GM21528 (cell line): Measurements from ENCODE around the gene STX2.
A peak's percentile ranks its signal among the peaks of the same experiment; 100 is the strongest.
"Not testable (repeated sequence)": the region's sequence is repeated elsewhere in the genome, so short reads cannot be mapped to it uniquely, and the experiment has no call there.

Experiments
- ATAC-seq: cut with Tn5 transposase; IDR thresholded peaks from one replicate; pipeline ENCODE4 v1.9.1; 2021; ENCODE audit warnings: mild to moderate bottlenecking, moderate library complexity; ENCODE audit not compliant: unreplicated experiment, low FRiP score

The STX2 gene

DNA sequence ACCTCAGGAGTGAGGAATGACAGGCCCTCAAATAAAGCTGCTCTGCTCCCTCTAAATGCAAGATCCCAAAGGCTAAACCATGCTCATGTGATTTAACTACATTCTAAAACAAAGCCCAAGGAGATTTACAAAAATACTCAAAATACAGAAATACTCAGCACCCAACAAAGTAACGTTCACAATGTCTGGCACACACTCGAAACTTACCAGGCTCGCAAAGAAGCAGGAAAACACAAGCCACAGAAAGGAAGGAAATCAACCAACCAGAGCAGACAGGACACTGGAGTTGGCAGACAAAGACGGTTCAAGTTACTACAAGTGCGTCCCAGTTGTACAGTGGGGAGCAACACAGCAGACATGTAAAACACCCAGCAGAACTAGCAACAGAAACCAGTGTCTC lies 33.4 kb downstream of the STX2 start:
- no peak for ATAC-seq

DNA sequence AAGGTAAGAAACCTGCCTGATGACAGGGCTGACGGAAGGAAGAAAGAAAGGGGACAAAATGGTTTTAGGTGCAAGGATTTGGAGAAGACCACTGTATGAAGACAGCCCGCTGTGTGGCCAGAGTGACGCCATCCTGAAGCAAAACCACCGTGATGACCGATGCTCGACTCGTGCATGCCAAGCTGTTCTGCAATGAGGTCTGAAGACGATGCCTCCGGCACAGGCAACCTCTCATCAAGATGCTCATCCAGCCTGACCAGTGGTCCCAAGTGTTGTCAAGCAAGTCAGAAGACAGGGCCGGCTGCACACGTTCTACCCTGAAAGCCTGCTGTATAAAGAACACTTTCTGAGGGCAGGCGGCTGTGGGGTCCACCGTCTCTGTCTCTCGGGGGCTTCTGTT lies 34.8 kb downstream of the STX2 start:
- ATAC-seq: no peak

DNA sequence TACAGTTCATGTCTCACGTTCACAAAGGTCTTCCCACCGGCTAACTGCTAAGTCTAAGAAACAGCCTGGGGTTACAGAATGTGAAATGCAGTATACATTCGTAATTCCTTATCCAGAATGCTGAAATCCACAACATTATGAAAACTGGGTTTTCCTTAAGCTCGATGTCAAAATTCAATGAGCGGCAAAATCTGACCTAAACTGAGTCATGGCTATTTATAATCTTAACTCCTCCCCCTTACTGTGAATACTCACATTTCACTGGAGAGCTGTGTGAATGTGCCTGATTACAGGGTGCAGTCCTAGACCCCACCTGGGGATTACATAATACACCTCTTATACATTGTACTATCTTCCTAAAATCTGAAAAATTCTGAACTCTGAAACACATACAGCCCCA lies 35.3 kb downstream of the STX2 start:
- ATAC-seq: no peak

DNA sequence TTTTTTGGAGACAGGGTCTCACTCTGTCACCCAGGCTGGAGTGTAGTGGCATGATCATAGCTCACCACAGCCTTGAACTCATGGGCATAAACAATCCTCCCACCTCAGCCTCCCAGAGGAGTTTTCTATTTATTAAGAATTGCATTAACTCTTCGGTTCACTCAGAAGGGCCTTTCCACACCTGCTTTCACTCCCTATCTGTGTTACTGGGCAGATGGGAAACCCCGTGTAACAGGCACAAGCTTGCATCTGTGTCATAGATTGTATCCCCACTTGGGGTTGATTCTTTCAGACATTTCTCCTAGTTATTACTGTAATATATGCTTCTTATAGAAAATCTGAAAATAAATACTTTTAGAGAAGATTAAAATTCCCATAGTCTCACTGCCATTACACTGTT lies 38.7 kb downstream of the STX2 start:
- ATAC-seq: no peak

DNA sequence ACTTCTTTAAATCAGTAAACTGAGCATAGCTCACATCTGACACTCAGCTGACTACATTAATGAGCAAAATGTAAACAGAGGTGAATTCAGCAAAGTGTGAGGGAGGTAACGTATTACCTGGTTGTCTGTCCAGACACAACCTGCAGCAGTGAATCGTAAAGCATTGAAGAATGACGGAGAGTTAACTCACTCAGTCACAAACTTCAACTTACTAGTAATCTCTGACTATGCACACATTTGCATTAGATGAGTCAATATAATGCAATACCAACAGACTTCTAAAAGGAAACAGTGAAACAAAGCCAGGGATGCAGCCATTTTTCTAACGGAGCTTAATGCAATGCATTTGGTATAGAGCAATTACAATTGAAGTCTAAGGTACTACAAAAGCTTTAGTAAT lies 40.0 kb downstream of the STX2 start:
- ATAC-seq: no peak

DNA sequence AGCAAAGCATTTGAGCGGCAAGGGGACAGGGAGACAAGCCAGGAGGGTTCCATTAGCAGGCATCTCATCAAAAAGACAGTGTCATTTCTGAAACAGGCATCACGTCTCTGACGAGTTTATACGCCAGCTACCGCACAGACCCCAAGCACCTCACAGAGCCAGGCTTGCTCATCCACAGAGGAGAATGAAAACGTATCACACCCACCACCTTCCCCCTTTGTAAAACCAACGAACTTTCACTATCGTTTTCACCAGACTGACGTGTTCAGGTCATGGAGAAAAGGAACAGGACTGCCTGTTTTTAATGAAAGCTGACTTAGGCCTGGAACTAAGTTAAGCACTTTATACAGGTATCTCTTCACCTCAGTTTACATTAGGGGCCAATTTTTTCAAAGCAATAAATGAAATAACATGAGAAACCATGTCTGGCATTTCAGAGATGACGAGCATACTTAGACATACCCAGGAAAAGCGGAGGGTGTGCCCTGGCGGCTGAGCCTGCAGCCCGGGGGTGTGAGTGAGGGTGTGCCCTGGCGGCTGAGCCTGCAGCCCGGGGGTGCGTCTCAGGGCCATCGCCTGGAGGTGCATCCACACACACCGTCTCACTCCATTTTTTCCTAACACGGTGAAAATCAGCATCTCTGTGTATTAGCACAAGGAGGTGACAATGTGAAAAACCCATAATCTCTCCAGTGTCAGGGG lies 41.9 kb downstream of the STX2 start:
- peak; percentile 80 for ATAC-seq

DNA sequence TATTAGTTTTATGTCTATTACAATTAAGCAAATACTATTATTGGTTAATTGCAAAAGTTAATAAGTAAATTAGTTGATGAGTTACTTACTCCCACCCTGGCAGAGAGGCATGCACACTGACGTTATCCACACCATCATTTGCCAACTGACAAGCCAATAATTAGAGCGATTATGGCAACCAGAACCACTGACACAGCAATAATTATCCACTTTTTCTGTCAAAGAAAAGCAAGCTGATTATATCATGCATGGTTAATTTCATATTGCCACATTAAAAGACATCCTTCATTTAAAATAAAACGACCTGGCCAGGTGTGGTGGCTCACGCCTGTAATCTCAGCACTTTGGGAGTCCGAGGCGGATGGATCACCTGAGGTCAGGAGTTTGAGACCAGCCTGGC lies 43.1 kb downstream of the STX2 start:
- no peak for ATAC-seq

DNA sequence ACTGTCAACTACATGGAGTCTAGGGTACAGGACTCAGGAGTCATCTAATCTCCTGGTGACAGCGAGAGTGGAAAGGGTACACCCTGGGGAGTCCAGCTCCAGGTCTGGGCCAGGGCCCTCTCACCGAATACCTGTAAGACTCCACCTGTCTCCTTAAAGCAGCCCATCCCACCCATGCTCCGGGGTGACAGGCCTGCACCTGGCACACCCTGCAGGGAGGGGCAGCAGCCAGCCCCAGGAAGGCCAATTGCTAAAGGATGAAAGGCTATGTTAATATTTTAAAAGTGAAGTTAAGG lies 45.5 kb downstream of the STX2 start:
- no peak for ATAC-seq

DNA sequence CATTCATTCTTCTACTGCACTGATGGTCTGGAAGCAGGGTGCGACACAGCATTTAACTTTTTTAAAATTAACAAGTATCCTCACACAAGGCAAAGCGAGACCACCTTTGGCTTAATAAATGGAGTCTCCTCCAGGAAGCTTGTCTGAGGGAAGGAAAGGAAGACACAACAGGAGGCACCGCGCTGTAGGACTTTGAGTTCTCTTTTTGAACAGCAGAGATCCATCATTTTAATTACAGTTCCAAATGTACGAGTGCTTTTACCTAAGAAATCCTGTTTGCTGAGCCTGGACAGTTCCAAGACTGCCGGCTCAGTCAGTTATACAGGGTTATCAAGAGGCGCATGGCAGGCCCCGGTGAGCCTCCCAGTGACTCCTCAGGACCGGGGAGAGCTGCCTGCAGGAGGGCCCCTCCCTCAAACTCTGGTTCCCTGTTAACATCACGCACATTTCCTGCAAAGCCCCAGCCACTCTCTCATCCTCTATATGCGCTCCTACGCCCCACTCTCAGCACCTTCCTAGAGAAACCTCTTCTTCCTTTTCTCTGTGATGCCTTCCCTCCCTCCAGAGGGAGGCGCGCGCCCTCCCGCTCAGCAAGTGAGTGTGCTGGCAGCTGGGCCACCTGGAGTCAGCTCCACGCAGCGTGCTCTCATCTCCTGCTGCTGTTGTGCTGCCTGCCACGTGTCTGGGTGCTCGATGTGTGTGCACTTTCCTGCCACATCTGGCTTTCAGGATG lies 46.1 kb downstream of the STX2 start:
- ATAC-seq: no peak

DNA sequence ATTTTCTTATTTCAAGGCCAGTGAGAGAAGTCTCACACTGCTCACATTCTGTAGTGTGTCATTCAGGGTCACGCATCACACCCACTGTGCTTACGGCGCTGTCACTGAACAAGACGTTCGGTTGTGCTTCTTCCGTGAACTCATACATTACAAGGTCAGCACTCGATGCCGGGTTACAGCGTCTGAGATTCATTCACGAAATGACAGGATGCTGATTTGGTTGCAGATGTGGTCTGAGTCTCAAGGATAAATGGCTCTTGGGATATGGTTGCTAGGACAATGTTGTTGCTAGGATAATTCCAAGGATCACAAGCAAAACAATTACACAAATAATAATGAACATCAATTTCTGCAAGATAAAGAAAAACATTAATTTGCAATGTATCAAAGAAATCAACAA lies 47.4 kb downstream of the STX2 start:
- ATAC-seq: no peak

DNA sequence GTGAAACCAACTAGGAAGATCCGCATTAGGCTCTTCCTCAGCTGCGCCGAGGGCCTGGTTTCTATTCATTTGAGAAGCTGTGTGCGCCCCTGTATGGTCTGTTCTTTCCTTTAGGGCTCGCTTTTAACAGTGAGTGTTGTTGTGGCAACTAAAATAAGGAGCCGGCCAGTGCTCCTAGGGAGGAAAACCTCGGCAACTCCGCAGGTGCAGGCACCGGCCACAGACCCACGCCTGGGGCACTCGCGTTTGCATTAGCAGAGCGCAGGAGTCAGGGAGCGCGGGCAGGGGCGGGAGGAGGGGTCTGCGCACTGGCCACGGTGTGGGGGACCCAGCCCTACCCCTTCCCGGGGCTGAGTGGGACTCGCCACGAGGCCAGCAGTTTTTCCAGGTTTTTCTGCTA lies 50.5 kb downstream of the STX2 start:
- ATAC-seq: no peak

DNA sequence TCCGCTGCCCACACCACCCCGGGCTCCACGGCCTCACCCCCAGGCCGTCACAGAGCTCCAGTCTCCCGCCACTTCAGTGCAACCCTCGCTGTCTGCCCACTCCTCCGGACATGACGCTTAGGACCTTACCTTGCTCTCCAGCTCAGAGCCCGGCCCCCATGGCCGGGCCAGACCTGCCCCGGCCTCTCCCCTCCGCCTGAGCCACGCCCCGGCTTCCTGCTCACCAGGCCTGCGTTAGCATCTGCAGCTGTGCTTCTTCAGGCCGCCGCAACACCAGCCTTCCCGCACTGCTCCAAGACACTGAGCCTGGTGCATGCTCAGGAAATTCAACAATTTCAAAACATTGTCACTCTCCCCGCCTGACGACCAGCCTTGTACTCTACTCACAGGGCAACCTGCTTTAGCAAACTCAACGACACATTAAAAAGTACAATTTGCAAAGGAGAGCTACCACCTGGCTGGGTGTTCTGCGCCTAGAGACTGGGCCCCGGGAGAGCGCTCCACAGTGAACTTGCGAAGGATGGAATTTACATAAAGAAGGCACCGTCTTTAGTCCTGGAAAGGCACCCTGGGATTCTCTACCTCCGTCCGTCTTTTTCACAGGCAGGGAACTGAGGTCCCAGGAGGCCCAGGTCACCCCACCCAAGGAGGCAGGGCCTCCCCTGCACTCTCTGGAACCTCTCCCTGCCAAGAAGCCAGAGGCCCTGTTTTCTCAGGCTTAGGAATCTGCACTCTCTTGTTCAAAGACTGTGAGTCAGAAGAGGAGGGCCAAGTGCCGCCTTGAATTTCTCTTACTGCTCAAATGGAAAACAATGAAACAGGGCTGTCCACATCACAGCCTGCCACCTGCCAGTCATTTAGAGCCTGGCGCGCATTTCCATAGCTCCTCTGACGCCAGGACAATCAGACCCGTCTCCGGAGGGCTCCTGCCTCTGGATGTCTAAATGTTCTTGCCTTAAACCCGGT lies 51.3 kb downstream of the STX2 start:
- no peak for ATAC-seq

DNA sequence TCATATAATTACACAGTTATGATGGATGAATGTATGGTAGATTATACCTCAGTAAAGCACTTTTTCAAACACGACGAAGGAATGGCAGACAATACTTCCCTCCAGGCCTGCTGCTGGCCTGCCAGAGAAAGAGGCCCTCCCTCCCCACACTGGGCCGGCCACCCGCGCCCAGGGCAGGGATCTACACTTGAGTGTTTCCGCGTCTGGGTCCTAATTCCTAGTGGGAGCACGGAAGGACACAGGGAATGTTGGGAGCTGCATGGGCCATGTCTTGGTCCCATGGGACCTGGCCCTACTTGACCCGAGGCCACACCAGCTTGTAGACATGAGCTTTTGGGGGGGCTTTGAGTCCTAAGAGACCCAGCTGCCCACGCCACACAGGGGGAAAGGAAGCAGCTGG lies 52.0 kb downstream of the STX2 start:
- no peak for ATAC-seq

DNA sequence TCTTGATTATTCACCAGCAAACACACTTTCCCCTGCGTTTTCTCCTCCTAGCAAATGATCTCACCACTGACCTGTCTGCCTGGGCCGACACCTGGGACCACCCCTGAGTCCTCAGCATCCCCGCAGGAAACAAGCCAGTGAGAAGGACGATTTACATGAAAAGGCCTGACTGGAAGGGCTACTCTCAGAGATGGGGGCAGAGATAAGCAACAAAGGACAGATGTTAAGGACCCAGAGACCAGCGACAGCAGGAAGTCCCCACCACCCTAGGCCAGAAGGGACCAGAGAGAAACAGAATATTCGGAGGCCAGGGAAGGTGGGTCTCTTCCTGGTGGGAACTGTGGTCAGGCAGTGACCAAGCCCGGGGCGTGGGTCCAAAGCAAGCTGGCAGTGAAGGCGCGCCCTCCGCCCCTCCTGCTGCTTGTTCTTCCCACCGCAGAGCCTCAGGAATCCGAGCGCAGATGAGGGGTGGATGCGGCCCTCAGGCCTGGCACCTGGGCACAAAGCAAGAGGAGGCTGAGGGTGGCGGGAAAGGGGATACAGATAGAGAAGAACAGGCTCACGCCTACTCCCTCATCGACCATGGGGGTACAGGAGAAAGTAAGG lies 55.8 kb downstream of the STX2 start:
- ATAC-seq: no peak

DNA sequence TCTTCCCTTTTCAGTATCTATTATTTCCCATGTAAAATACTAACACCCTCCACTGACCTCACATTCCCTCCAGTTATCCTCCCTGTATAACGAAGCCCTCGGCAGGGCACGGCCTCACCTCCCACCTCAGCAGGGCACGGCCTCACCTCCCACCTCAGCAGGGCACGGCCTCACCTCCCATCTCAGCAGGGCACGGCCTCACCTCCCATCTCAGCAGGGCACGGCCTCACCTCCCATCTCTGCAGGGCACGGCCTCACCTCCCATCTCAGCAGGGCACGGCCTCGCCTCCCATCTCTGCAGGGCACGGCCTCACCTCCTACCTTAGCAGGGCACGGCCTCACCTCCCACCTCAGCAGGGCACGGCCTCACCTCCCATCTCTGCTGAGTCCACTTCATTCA lies 56.8 kb downstream of the STX2 start:
- not testable (repeated sequence) for ATAC-seq

DNA sequence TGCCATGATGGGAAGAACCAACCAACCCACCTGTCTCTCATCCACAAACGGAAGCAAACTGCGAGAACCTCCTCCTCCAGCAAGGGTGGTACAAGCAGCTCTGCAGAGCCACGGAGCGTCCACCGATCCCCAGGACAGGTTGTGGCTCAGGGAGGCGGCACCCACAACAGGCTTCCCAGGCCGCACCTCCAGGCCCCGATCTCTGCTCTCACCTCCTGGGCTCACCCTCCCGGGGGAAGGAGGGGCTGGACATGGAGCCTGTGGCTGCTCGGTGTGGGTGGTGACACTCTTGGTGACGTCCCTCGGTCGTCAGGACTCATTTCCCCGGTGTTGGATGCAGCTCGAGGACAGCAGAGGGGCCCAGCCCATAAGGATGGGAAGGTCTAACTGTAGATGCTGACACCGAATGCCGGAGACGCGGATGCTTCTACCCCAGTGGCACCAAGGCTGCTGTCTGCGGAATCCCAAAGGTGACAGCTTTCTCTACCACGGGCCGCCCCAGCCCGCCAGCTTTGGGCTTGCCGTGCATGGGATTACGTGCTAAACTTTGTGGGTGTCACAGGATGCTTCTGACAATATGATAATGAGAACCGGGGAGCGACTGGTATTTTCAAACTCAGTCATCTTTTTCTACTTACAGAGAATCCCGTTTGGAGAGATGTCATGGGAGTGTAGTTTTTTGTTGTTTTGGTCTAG lies 58.0 kb downstream of the STX2 start:
- no peak for ATAC-seq

DNA sequence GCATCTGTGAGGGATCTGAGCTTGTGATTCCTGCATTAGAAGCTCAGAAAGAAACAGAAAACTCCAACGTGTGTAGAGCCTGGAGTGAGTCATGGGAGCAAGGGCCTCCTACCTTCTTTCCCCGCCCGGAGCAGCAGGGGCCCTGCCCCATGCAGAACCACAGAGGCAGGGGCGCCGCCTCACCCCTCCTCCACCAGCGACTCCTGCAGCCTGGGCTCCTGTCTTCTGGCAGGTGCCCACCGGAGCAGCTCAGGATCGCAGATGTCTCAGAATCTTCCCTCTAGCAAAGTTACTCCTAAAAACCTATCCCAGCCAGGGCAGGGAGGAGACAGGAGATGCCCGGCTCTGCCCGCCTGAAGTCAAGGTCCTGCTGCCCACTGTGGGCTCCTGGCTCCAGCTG lies 58.7 kb downstream of the STX2 start:
- ATAC-seq: no peak

DNA sequence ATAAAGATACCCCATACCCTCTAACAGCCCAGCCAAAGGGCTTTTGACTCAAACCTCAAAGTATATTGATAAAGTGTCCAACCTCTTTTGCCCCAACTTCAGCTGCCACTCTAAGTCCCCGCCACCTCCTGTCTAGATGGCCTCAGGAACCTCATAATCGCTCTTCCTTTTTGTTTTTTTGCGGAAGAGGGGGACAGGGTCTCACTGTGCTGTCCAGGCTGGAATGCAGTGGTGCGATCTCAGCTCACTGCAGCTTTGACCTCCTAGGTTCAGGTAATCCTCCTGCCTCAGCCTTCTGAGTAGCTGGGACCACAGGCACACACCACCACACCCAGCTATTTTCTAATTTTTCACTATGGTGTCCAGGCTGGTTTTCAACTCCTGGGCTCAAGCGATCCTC lies 60.3 kb downstream of the STX2 start:
- ATAC-seq: no peak

DNA sequence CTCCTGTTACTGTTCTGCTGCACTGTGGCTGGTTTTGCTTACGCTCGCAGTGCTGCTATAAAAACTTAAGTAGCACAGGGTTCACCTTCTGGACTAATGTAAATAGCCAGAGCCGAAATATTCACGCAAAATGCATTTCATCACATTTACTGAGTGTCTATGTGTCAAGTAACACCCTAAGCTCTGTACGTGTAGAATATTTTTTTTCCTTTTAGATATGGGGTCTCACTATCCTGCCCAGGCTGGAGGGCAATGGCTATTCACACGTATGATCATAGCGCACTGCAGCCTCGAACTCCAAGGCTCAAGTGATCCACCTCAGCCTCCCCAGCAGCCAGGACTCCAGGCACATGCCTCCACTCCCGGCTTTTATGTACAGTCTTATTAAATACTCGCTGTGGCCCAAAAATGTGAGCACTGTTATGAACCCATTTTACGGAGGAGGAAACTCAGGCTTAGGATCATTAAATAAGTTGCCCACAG lies 62.2 kb downstream of the STX2 start:
- no peak for ATAC-seq
